ENCODE results near the gene RPL23. TPM values are rescaled to one million over a fixed set of nuclear protein-coding genes. Genes with fewer than 3 reads are reported as not detected.

Gene RPL23
- polyA plus RNA-seq, 1 of the 3 experiments (the other 2 are of a cell fraction): 2,658 TPM

DNA sequence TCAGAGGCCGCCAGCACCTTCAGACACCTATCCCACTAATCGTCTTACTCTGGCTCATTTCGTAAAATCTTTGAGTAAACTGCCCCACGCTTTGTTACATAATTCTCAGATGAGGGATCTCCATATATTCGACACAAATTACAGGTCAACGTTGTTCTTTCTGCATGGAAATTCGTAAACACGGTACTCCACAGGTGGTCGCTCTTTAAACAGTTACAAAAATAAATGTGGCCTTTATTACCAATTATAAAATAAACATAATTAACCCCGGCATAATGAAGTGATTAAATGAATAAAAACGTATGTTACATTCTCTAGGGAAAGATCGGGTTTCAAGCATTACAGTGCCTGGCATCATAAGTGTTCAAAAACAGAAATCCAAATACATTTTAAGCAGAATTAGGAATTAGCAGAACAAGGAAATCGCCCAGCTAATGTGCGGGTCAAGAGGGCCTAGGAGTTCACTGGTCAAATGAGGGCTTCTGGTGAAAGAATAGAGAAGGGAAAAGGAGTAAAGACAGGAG, 53.2 kb downstream of the RPL23 start:
- peaks cover 32% of the 10 kb centered on the region for H3F3A ChIP-seq (replicated peaks; ENCODE audit: insufficient read depth)
- POLR2A ChIA-PET: interaction anchor here (1.3 kb wide), 1 partner anchor 69 kb away, joined by 6 read pairs; the partner anchor contains the start of gene LASP1
- H2AFZ ChIP-seq (ENCODE audit: low read depth): 0 out of 2 replicates have a peak overlapping the region, but pooled peaks have one; percentile 21
- no peak for TF ChIP-seq TCF12 (IDR thresholded peaks at IDR 0.05)
- no peak for TF ChIP-seq EP300 (IDR thresholded peaks at IDR 0.05; ENCODE audit: borderline replicate concordance in 1 of 2, low read depth in 1 of 2, low read length in 1 of 2)
- TF ChIP-seq JUND (IDR thresholded peaks at IDR 0.05): no peak
- no peak for TF ChIP-seq MXI1 (IDR thresholded peaks at IDR 0.05; ENCODE audit: low read depth, low read length)
- TF ChIP-seq, protein P1, sequence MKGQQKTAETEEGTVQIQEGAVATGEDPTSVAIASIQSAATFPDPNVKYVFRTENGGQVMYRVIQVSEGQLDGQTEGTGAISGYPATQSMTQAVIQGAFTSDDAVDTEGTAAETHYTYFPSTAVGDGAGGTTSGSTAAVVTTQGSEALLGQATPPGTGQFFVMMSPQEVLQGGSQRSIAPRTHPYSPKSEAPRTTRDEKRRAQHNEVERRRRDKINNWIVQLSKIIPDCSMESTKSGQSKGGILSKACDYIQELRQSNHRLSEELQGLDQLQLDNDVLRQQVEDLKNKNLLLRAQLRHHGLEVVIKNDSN (IDR thresholded peaks at IDR 0.05; ENCODE audit: borderline replicate concordance, low read depth): no peak
- TF ChIP-seq, protein P2, sequence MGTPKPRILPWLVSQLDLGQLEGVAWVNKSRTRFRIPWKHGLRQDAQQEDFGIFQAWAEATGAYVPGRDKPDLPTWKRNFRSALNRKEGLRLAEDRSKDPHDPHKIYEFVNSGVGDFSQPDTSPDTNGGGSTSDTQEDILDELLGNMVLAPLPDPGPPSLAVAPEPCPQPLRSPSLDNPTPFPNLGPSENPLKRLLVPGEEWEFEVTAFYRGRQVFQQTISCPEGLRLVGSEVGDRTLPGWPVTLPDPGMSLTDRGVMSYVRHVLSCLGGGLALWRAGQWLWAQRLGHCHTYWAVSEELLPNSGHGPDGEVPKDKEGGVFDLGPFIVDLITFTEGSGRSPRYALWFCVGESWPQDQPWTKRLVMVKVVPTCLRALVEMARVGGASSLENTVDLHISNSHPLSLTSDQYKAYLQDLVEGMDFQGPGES (IDR thresholded peaks at IDR 0.05; ENCODE audit: low read depth, low read length): no peak
- TF ChIP-seq NFIC (IDR thresholded peaks at IDR 0.05; ENCODE audit: borderline replicate concordance): no peak
- TF ChIP-seq NRF1 (IDR thresholded peaks at IDR 0.05; ENCODE audit: low read depth, low read length): no peak
- no peak for TF ChIP-seq POLR2AphosphoS5 (IDR thresholded peaks at IDR 0.05; ENCODE audit: low read depth, low read length)
- WGBS (ENCODE audit: low lambda C conversion rate): 24% methylated on average over 14 of the region's 14 CpGs
- H3K9me2 ChIP-seq: no peaks in the 10 kb centered on the region
- peak overlapping the region; percentile 58 to 83 for H3K4me3 ChIP-seq (ENCODE audit: low read depth in 2 of 2, low read length in 1 of 2)
- H3K79me2 ChIP-seq (ENCODE audit: insufficient read depth): peaks cover 40% of the 10 kb centered on the region
- peaks cover 18% of the 10 kb centered on the region for H4K20me1 ChIP-seq (ENCODE audit: insufficient read depth)
- no peak for DNase-seq
- H3K4me2 ChIP-seq: peak overlapping the region; percentile 76
- peaks cover 28 to 49% of the 10 kb centered on the region in 2 experiments for H3K36me3 ChIP-seq (replicated peaks in 1 of 2; ENCODE audit: control insufficient read depth in 1 of 2, insufficient read depth in 2 of 2, low read length in 1 of 2)
- no peaks in the 10 kb centered on the region for H3K9me3 ChIP-seq
- H3K27me3 ChIP-seq (ENCODE audit: insufficient read depth): no peaks in the 10 kb centered on the region
- CTCF ChIA-PET: interaction anchor here (1.0 kb wide), 1 partner anchor 65 kb away, joined by 3 read pairs; no protein-coding TSS in a partner anchor
- H3K27ac ChIP-seq (ENCODE audit: low read depth in 2 of 2, low read length in 1 of 2): peak overlapping the region; percentile 72 to 93
- H3K4me1 ChIP-seq (ENCODE audit: control insufficient read depth in 1 of 2, insufficient read depth in 2 of 2, low read depth in 1 of 2, low read length in 1 of 2): peaks cover 6 to 19% of the 10 kb centered on the region in 2 experiments; a peak in 3 of 4 replicates
- H3K9ac ChIP-seq: peak overlapping the region; percentile 98; the same call in 1 of the 2 replicates

DNA sequence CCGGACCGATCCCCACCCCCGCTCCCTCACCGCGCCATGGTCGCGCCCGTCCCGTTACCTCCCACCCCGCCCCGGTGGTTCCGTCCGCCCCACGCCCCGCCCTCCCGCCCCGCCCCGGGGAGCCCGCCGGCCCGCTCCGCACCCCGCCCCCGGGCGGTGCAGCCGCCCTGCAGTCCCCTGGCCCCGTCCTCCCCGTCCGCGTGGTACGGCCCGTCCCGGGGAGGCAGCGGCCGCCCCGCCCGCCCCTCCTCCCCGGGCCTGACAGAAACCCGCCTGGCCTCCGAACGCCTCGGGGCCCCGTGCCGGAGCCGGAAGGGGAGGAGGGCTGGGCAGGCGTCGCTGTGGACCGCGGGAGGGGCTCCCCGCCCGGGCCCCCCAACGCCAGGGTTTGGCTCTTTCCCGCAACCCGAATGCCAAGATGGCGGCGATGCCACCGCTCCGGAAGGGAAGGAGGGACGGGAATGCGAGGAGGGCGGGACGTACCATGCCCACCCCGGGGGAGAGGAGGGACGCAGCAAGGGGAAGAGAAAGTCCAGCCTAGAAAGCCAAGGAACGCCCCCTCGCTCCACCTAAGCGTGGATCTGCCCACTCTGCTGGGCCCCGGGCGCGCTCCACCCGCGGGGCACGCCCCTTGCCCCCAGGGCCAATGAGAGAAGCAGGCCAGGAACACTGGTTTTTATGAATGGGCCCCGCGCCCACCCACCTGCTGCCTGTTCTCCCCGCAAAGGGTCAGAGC, 53.9 kb downstream of the RPL23 start, which contains the start of gene PIP4K2B:
TSS of gene PIP4K2B (minus strand) at position 56 of the 736 bp plus-strand sequence. CDS start 132 bp downstream, outside the sequence.
- POLR2A ChIA-PET: interaction anchor here (1.3 kb wide), 1 partner anchor 70 kb away, joined by 6 read pairs; the partner anchor contains the start of gene LASP1
- peaks cover 6 to 19% of the 10 kb centered on the region in 2 experiments; a peak in 3 of 4 replicates for H3K4me1 ChIP-seq (ENCODE audit: control insufficient read depth in 1 of 2, insufficient read depth in 2 of 2, low read depth in 1 of 2, low read length in 1 of 2)
- peak within 1 kb of the TSS; percentile 86 for H3K4me2 ChIP-seq
- H3K36me3 ChIP-seq (replicated peaks in 1 of 2; ENCODE audit: control insufficient read depth in 1 of 2, insufficient read depth in 2 of 2, low read length in 1 of 2): peaks cover 28 to 47% of the 10 kb centered on the region in 2 experiments
- no peaks in the 10 kb centered on the region for H3K27me3 ChIP-seq (ENCODE audit: insufficient read depth)
- H3K27ac ChIP-seq (ENCODE audit: low read depth in 2 of 2, low read length in 1 of 2): peak within 1 kb of the TSS; percentile 93 to 97
- H3K9ac ChIP-seq: peak within 1 kb of the TSS; percentile 98
- H3K79me2 ChIP-seq (ENCODE audit: insufficient read depth): peaks cover 46% of the 10 kb centered on the region
- CTCF ChIA-PET: interaction anchor here (1.0 to 1.2 kb wide), 3 partner anchors 11 to 353 kb away, joined by 3 to 5 read pairs (median 4); no protein-coding TSS in a partner anchor
- peaks cover 32% of the 10 kb centered on the region for H3F3A ChIP-seq (replicated peaks; ENCODE audit: insufficient read depth)
- 3% methylated on average over 32 of the region's 76 CpGs for WGBS (ENCODE audit: low lambda C conversion rate)
- H3K9me2 ChIP-seq: no peaks in the 10 kb centered on the region
- H2AFZ ChIP-seq (ENCODE audit: low read depth): peak within 1 kb of the TSS; percentile 70
- peak; percentile 99 for DNase-seq
- H3K9me3 ChIP-seq: no peaks in the 10 kb centered on the region
- peaks cover 21% of the 10 kb centered on the region for H4K20me1 ChIP-seq (ENCODE audit: insufficient read depth)
- peak within 1 kb of the TSS; percentile 83 to 85 for H3K4me3 ChIP-seq (ENCODE audit: low read depth in 2 of 2, low read length in 1 of 2)
- TF ChIP-seq, protein P1 (IDR thresholded peaks at IDR 0.05; ENCODE audit: borderline replicate concordance, low read depth): peak; percentile 12; the same call in 1 of the 2 replicates
- TF ChIP-seq, protein P3, sequence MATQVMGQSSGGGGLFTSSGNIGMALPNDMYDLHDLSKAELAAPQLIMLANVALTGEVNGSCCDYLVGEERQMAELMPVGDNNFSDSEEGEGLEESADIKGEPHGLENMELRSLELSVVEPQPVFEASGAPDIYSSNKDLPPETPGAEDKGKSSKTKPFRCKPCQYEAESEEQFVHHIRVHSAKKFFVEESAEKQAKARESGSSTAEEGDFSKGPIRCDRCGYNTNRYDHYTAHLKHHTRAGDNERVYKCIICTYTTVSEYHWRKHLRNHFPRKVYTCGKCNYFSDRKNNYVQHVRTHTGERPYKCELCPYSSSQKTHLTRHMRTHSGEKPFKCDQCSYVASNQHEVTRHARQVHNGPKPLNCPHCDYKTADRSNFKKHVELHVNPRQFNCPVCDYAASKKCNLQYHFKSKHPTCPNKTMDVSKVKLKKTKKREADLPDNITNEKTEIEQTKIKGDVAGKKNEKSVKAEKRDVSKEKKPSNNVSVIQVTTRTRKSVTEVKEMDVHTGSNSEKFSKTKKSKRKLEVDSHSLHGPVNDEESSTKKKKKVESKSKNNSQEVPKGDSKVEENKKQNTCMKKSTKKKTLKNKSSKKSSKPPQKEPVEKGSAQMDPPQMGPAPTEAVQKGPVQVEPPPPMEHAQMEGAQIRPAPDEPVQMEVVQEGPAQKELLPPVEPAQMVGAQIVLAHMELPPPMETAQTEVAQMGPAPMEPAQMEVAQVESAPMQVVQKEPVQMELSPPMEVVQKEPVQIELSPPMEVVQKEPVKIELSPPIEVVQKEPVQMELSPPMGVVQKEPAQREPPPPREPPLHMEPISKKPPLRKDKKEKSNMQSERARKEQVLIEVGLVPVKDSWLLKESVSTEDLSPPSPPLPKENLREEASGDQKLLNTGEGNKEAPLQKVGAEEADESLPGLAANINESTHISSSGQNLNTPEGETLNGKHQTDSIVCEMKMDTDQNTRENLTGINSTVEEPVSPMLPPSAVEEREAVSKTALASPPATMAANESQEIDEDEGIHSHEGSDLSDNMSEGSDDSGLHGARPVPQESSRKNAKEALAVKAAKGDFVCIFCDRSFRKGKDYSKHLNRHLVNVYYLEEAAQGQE (IDR thresholded peaks at IDR 0.05; ENCODE audit: low read depth, low read length): no peak
- TF ChIP-seq GABPA (IDR thresholded peaks at IDR 0.05; ENCODE audit: low read depth) (peak; percentile 64), TAF1 (IDR thresholded peaks at IDR 0.05; ENCODE audit: borderline replicate concordance, low read depth, low read length) (peak; percentile 82), YY1 (IDR thresholded peaks at IDR 0.05; ENCODE audit: low read depth) (peak; percentile 95), FOSL2 (IDR thresholded peaks at IDR 0.05; ENCODE audit: borderline replicate concordance, low read depth) (no peak), MXI1 (IDR thresholded peaks at IDR 0.05; ENCODE audit: low read depth, low read length) (peak; percentile 77), ELF1 (IDR thresholded peaks at IDR 0.05) (0 out of 2 replicates have a peak, but pooled peaks have one; percentile 16), SMC3 (IDR thresholded peaks at IDR 0.05; ENCODE audit: low read depth, low read length) (no peak), MEF2A (IDR thresholded peaks at IDR 0.05; ENCODE audit: borderline replicate concordance, low read depth) (no peak), FOXM1 (IDR thresholded peaks at IDR 0.05; ENCODE audit: low read depth) (no peak), FOXJ3 (CRISPR knock-in tag; IDR thresholded peaks at IDR 0.05) (no peak), RAD21 (IDR thresholded peaks at IDR 0.05; ENCODE audit: low read length) (no peak), RCOR1 (IDR thresholded peaks at IDR 0.05; ENCODE audit: low read length) (0 out of 2 replicates have a peak, but pooled peaks have one; percentile 6)
